ENCODE results near the gene PPARD.
"Not testable (repeated sequence)": the region's sequence is repeated elsewhere in the genome, so short reads cannot be mapped to it uniquely, and the experiment has no call there.

Gene PPARD

GRCh38 chr6:35370785-35371493 is 28.6 kb downstream of the PPARD start:
- H3K4me3 ChIP-seq (ENCODE audit: low read depth, low read length) = no peak overlapping the region

GRCh38 chr6:35371494-35372262 is 29.3 kb downstream of the PPARD start:
- H3K4me3 ChIP-seq (ENCODE audit: low read depth, low read length) = no peak overlapping the region
- DNase-seq (ENCODE audit: low read depth) = no peak

More at GRCh38 chr6:35370785-35371493, 28.6 kb downstream of the PPARD start:
- peak; percentile 56 for DNase-seq (ENCODE audit: low read depth)

- no peak overlapping the region for H3K4me3 ChIP-seq (ENCODE audit: low read depth, low read length)
- DNase-seq (ENCODE audit: low read depth) = no peak
These were observed 30.3 kb downstream of the PPARD start for GRCh38 chr6:35372633-35373032.

- DNase-seq (ENCODE audit: low read depth) = no peak
These were observed 33.9 kb downstream of the PPARD start for GRCh38 chr6:35376281-35376680.

GRCh38 chr6:35377002-35377401 is 34.6 kb downstream of the PPARD start:
- no peak for DNase-seq (ENCODE audit: low read depth)
- H3K4me3 ChIP-seq (ENCODE audit: low read depth, low read length) = no peak overlapping the region

More at GRCh38 chr6:35376281-35376680, 33.9 kb downstream of the PPARD start:
- no peak overlapping the region for H3K4me3 ChIP-seq (ENCODE audit: low read depth, low read length)

GRCh38 chr6:35378261-35378660 is 35.9 kb downstream of the PPARD start:
- H3K4me3 ChIP-seq (ENCODE audit: low read depth, low read length) = no peak overlapping the region
- no peak for DNase-seq (ENCODE audit: low read depth)

GRCh38 chr6:35381132-35381531 is 38.8 kb downstream of the PPARD start:
- no peak for DNase-seq (ENCODE audit: low read depth)
- H3K4me3 ChIP-seq (ENCODE audit: low read depth, low read length) = no peak overlapping the region

GRCh38 chr6:35382015-35382414 is 39.7 kb downstream of the PPARD start:
- no peak for DNase-seq (ENCODE audit: low read depth)
- no peak overlapping the region for H3K4me3 ChIP-seq (ENCODE audit: low read depth, low read length)

GRCh38 chr6:35385457-35386202 is 43.3 kb downstream of the PPARD start:
- peak; percentile 61 for DNase-seq (ENCODE audit: low read depth)
- no peak overlapping the region for H3K4me3 ChIP-seq (ENCODE audit: low read depth, low read length)

GRCh38 chr6:35386989-35387388 is 44.6 kb downstream of the PPARD start:
- DNase-seq (ENCODE audit: low read depth) = no peak
- no peak overlapping the region for H3K4me3 ChIP-seq (ENCODE audit: low read depth, low read length)

- DNase-seq (ENCODE audit: low read depth) = no peak
These were observed 45.7 kb downstream of the PPARD start for GRCh38 chr6:35388030-35388429.

GRCh38 chr6:35388772-35389352 is 46.5 kb downstream of the PPARD start:
- no peak overlapping the region for H3K4me3 ChIP-seq (ENCODE audit: low read depth, low read length)
- no peak for DNase-seq (ENCODE audit: low read depth)

More at GRCh38 chr6:35388030-35388429, 45.7 kb downstream of the PPARD start:
- no peak overlapping the region for H3K4me3 ChIP-seq (ENCODE audit: low read depth, low read length)

GRCh38 chr6:35389386-35389785 is 47.0 kb downstream of the PPARD start:
- not testable (repeated sequence) for DNase-seq (ENCODE audit: low read depth); H3K4me3 ChIP-seq (ENCODE audit: low read depth, low read length)

- no peak overlapping the region for H3K4me3 ChIP-seq (ENCODE audit: low read depth, low read length)
- peak; percentile 64 for DNase-seq (ENCODE audit: low read depth)
These were observed 49.0 kb downstream of the PPARD start for GRCh38 chr6:35391240-35391968.

- no peak for DNase-seq (ENCODE audit: low read depth)
- no peak overlapping the region for H3K4me3 ChIP-seq (ENCODE audit: low read depth, low read length)
These were observed 49.8 kb downstream of the PPARD start for GRCh38 chr6:35392111-35392702.

GRCh38 chr6:35392773-35393672 is 50.7 kb downstream of the PPARD start:
- DNase-seq (ENCODE audit: low read depth) = no peak
- H3K4me3 ChIP-seq (ENCODE audit: low read depth, low read length) = no peak overlapping the region

GRCh38 chr6:35396991-35397390 is 54.6 kb downstream of the PPARD start:
- no peak overlapping the region for H3K4me3 ChIP-seq (ENCODE audit: low read depth, low read length)
- no peak for DNase-seq (ENCODE audit: low read depth)
